Chondrocyte (in vitro differentiated cells): ENCODE measurements around the gene XYLT2. TPM values are rescaled to one million over a fixed set of nuclear protein-coding genes. Genes with fewer than 3 reads are reported as not detected.

Experiments
- DNase-seq: peaks from one replicate; pipeline ENCODE4 v3.0.0; 2021; ENCODE audit warnings: mixed read lengths, low spot score
- H3K27ac Mint-ChIP-seq: one replicate; pipeline ENCODE4 v1.8.0; 2021; ENCODE audit warnings: mild to moderate bottlenecking, moderate library complexity, mixed read lengths; ENCODE audit not compliant: unreplicated experiment
- H3K27me3 Mint-ChIP-seq: 2 replicates; pipeline ENCODE4 v1.8.0; 2021; ENCODE audit warnings: low read depth, mixed read lengths
- H3K36me3 Mint-ChIP-seq: 2 replicates; pipeline ENCODE4 v1.8.0; 2021; ENCODE audit warnings: low read depth, mixed read lengths
- H3K4me1 Mint-ChIP-seq: 2 replicates; pipeline ENCODE4 v1.8.0; 2021; ENCODE audit warnings: low read depth, mild to moderate bottlenecking, mixed read lengths
- H3K4me3 Mint-ChIP-seq: one replicate; pipeline ENCODE4 v1.8.0; 2021; ENCODE audit warnings: mild to moderate bottlenecking, moderate library complexity, mixed read lengths; ENCODE audit not compliant: unreplicated experiment
- H3K9me3 Mint-ChIP-seq: 2 replicates; pipeline ENCODE4 v1.8.0; 2021; ENCODE audit warnings: low read depth, mixed read lengths
- CTCF ChIP-seq: fragments of 200-600 bp; sonication (generic); IDR thresholded peaks from 2 replicates; pipeline ENCODE4 v1.5.0; 2021; ENCODE audit warnings: antibody characterized with exemption, mild to moderate bottlenecking, moderate library complexity
- total RNA-seq: library from RNA; stranded (reverse); gene quantifications from 3 replicates; pipeline ENCODE4 v1.2.1, GENCODE V29; 2021

XYLT2 gene
- total RNA-seq, 1 donor from 2014 or later = 34.1 TPM

DNA sequence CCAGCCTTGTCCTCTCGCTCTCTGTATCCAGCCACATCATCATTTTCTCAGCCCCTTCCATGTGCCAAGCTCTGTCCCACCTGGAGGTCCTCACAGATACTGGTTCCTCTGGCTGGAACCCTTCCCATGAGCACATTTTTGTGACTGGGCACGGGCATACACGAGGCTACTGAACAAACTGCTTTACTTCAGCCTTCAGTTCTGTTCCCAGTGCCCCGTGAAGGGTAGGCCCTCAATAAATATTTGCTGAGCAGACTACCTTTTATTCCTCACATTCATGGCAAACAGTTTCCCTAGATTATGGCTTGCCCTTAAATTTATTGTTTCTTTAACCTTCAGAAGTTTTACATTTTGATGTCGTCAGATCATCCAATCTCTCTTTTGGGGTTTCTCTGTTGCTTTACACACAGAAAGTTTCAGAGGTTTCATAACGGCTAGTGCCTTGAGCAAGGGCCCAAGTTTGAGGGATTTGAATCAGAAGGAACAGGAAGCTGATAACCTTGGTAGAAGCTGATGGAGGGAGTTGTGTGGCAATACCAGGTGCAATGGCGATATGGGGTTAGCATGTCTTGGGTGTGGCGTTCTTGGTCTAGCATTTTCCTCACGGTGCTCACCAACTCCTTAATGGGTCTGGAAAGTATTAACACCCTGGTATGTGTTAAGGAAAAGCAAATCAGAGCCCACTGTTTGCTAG lies 43.9 kb upstream of the XYLT2 start:
- H3K27ac Mint-ChIP-seq = no peak overlapping the region
- H3K36me3 Mint-ChIP-seq = no peaks in the 10 kb centered on the region
- DNase-seq = peak; percentile 9
- no peak for TF ChIP-seq CTCF
- no peaks in the 10 kb centered on the region for H3K27me3 Mint-ChIP-seq
- no peaks in the 10 kb centered on the region for H3K9me3 Mint-ChIP-seq
- H3K4me3 Mint-ChIP-seq = no peak overlapping the region
- H3K4me1 Mint-ChIP-seq = peaks cover 20% of the 10 kb centered on the region

DNA sequence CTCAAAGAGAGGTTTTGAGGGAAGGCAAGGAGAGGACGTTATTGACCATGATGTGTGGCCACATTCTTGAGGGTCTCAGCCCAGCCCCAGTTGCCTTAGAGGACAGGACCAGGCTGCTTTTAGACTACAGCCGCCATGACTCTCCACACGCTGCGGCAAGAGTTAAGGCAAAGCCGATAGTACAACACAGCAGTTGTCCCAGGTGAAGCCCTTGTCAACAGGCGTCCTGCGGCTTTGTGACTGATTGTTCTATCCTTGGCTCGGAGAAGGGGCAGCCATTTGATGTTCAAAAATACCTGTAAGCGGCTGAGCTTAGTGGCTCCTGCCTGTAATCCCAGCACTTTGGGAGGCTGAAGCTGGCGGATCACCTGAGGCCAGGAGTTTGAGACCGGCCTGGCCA lies 42.9 kb upstream of the XYLT2 start:
- H3K4me3 Mint-ChIP-seq = no peak overlapping the region
- H3K4me1 Mint-ChIP-seq = peaks cover 15% of the 10 kb centered on the region
- H3K9me3 Mint-ChIP-seq = no peaks in the 10 kb centered on the region

DNA sequence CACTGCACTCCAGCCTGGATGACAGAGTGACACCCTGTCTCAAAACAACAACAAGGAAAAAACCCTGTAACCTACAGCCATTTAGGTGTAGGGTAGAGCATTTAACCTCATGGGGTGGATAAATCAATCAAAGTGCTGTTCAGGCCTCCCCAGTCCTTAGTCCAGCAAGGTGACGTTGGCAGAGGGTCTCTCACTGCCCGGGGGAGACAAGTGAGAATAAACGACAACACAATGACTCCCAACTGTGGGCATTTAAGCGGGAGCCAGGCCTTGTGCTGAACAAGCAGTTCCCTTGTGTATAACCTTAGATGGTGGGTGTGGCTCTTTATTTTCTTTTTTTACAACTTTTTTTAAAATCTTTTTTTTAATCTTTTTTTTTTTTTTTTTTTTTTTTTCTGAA lies 42.3 kb upstream of the XYLT2 start:
- Mint-ChIP-seq H3K4me1 (peaks cover 15% of the 10 kb centered on the region), H3K9me3 (no peaks in the 10 kb centered on the region), H3K4me3 (no peak overlapping the region), H3K36me3 (no peaks in the 10 kb centered on the region), H3K27me3 (no peaks in the 10 kb centered on the region), H3K27ac (no peak overlapping the region)
- no peak for TF ChIP-seq CTCF
- peak; percentile 19 for DNase-seq

More for the DNA sequence above, 42.9 kb upstream of the XYLT2 start:
- Mint-ChIP-seq H3K27me3 (no peaks in the 10 kb centered on the region), H3K27ac (no peak overlapping the region), H3K36me3 (no peaks in the 10 kb centered on the region)
- DNase-seq = peak; percentile 28
- no peak for TF ChIP-seq CTCF

DNA sequence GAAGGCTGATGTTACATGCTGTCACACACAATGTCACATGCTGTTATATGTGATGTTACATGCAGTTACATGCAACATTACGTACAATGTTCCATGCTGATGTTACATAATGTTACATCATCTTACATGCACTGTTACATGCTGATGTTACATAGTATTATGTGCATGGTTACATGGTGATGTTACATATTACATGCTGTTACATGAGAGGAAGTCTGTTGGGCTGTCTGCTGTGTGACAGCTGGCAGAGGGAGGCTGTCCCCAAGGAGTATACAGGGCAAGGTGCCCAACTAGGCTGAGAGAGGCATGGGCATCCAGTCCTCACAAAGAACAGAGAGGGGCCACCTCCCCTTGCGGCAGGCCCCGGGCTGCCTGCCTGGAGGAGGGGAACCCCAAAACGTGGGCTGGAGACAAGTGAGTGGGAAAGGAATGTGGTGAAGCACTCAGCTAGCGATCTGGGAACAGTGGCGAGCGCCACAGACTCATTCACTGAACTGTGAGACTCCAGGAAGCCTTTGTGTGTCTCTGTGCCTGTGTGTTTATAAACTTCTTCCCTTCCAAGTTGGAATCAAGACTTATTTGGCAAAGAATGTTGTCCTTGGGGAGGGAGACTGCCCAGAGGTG lies 41.0 kb upstream of the XYLT2 start:
- no peaks in the 10 kb centered on the region for H3K36me3 Mint-ChIP-seq
- H3K27ac Mint-ChIP-seq = peak overlapping the region; percentile 91
- TF ChIP-seq CTCF = no peak
- no peaks in the 10 kb centered on the region for H3K9me3 Mint-ChIP-seq
- peaks cover 15% of the 10 kb centered on the region for H3K4me1 Mint-ChIP-seq
- no peak overlapping the region for H3K4me3 Mint-ChIP-seq
- H3K27me3 Mint-ChIP-seq = no peaks in the 10 kb centered on the region
- peak; percentile 57 for DNase-seq

DNA sequence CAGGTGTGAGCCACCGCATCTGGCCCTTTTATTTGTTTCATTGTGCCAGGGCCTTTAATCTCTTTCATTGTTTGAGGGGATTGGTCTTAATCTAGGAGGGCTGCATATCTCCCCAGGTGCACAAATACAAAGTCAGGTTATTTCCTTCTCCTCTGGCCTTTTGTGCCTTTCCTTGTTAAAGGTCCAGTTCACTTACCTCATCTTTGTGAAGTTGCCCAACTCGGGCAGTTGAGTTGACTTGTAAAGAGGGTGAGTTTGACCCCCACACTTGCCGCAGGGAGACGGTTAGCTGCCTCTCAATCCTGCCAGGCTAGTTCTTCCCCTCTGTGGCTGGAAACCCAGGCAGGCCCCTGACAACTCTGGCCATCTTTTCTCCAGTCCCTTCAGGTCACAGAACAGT lies 38.3 kb upstream of the XYLT2 start:
- TF ChIP-seq CTCF = no peak
- Mint-ChIP-seq H3K9me3 (no peaks in the 10 kb centered on the region), H3K4me3 (no peak overlapping the region), H3K36me3 (no peaks in the 10 kb centered on the region), H3K4me1 (peaks cover 20% of the 10 kb centered on the region), H3K27me3 (peaks cover 3% of the 10 kb centered on the region), H3K27ac (no peak overlapping the region)
- DNase-seq = no peak
